SHP77 treated with DMSO at 0.1 percent for 48 hours (cell line): Measurements from ENCODE around the gene GNG8.
A peak's percentile ranks its signal among the peaks of the same experiment; 100 is the strongest.

Source experiments
- DNase-seq: peaks from one replicate; lab custom pipeline; 2025; lab: John Stamatoyannopoulos, UW

The GNG8 gene

DNA sequence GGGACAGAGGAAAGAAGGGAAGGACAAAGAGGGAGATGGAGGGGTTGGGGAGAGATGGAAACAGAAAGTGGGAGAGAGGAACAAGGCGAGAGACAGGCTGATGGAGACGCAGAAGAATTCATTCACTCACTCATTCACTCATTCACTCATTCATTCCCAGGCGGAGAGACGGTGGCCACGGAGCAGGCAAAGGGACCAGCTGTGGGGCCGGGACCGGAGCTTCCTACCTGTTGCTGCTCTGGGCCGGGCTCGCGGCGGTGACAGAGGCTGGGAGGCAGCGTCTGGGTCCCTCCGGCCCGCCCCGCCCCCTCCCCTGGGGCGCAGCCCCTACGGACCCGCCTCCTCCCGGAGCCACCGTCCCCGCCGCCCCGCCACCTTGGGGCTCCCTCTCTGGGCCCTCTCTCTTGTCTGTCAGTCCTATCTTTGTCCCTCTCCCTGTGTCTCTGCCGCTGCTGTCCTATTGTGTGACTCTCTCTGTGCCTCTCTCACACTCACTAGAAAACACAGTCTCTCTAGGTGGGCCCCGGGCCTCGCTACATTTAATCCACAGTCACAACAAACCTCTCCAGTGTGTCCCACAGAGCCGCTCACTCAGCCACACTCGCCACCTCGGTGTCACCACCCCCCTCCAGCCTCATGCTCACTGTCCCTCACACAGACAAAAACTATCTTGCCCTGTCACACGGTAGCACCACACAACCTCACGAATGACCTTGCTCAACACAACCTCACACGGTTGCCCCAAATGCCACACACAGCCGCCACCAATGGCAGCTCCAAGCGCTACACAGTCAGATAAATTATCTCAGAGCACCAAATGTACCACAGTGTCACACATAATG lies at the start of gene GNG8:
Gene GNG8, minus strand, starts transcription at position 283 of the 842 bp plus-strand sequence. CDS start 1,520 bp downstream, outside the sequence.
- no peak for DNase-seq

- DNase-seq = no peak
Observed at GRCh38 chr19:46685189-46685588, 49.2 kb upstream of the GNG8 start.

GRCh38 chr19:46678110-46678732 lies 42.2 kb upstream of the GNG8 start:
- DNase-seq = no peak

DNA sequence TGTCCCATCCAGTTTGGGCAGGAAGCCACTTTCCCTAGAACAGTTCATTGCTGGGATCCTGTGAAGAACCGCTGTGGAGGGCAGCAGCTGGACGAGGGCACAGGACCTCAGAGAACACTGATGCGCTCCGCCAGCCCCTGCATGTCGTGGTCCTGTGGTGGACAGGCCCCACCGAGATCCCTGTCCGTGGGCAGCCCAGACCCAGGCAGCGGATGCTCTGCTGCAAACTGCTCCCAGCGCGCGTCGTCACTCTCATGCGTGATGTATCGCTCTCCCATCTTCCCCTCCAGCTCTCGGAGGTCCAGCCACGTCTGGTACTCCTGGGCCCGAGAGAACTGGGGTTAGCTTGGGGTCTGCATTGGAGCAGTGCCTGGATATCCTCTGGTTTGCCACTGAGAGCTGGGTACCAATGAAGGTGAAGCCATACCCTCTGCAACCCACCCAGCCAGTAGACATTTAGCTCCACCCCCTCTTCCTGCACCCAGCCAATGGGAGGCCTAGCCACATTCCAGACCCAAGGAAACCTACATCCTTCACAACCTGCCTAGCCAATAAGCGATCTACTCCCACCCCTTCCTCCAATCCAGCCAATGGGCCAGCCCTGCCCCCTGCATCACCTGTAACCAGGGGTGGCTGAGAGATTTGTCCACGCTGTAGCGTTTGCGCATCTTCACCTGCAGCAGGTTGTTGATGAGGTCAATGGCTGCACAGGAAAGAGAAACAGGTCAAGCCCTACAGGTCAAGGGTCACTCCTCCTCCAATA lies 38.6 kb upstream of the GNG8 start:
- no peak for DNase-seq

DNA sequence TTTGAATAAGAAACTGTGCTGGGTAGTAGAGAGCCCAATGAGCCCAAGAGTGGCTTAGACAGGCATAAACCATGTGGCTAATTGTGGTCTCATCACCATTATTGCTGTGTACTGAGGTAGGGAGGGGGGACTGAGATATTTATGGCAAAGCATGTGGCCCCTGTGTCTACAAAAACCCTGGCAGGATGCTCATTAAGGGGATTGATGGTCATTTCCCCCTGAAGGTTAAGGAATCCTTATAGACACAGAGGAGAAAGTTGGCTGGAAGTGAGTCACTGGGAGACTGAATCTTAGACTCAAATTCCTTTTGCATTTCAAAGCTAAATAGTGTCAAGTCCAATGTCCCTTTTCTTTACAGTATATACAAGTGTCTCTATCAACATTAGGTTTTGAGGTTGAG lies 34.8 kb upstream of the GNG8 start:
- no peak for DNase-seq

DNA sequence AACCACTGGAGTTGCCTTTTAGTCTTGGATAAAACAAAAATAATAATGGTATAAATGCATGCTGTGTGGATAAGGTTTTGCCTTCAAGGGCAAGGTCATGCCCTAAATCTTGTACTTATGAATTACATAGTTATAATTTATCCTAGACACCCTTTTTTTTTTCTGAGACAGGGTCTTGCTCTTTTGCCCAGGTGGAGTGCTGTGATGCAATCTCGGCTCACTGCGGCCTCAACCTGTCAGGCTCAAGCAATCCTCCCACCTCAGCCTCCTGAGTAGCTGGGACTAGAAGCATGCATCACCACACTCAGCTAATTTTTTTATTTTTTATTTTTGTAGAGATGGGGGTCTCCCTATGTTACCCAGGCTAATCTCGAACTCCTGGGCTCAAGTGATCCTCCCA lies 32.7 kb upstream of the GNG8 start:
- DNase-seq = no peak

DNA sequence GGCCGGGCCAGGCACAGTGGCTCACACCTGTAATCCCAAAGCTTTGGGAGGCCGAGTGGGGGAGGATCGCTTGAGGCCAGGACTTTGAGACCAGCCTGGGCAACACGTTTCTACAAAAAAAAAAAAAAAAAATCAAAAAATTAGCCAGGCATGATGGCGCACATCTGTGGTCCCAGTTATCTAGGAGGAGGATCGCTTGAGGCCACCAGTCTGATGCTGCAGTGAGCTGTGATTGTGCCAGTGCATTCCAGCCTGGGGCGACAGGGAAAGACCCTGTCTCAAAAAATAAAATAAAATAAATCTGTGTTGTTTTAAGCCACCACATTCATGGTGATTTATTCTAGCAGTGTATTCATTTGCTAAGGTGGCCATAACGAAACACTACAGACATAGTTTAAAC lies 29.1 kb upstream of the GNG8 start:
- DNase-seq = no peak

DNA sequence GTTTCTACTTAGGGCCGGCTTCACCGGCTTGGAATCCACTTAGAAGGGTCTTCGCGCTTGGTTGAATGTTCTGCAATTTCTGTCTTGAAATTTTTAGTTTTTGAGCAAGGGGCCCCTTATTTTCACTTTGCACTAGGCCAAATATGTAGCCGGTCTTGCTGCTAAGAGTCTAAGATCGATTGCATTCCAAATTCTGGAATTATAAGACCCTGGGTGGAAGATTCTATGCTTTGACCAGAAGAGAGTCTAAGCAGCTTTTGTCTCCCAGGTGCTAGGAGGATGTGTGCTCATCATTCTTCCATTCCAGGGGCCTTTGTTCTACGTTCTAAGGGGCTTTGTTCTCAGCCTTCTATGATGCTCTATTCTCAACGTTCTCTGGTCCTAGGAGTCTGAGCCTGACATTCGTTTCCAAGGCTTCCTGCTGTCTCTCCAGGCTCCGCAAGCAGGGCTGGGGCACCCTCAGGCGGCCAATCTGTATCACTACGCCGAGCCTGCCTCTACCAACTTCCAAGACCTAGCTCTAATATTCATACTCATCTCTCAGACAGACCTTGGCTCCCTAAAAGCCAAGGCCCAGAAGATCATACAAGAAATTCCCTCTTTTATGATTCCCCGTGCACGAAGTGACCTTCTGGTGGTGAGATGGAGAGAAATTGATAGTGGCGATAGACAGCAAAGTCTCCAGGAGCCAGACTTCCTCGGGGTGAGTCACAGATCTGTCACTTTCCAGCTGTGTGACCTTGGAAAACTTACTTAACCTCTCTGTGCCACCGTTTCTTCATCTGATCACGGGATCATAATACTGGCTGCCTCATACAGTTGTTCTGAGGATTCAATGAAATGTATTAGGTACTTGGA lies 26.0 kb upstream of the GNG8 start:
- peak; percentile 58 for DNase-seq

GRCh38 chr19:46661020-46661731 lies 25.2 kb upstream of the GNG8 start, which contains the start of gene DACT3:
Gene DACT3 (minus strand): TSS chr19:46661182. CDS start chr19:46661064, 118 bp downstream.
- peak; percentile 99 for DNase-seq

GRCh38 chr19:46660551-46661019 lies 24.6 kb upstream of the GNG8 start:
- DNase-seq = no peak

- no peak for DNase-seq
Observed at GRCh38 chr19:46660008-46660517, 24.1 kb upstream of the GNG8 start.

- no peak for DNase-seq
Observed at GRCh38 chr19:46659151-46660007, 23.4 kb upstream of the GNG8 start.

- DNase-seq = no peak
Observed at GRCh38 chr19:46656541-46656940, 20.5 kb upstream of the GNG8 start.

- DNase-seq = no peak
Observed at GRCh38 chr19:46654621-46655152, 18.7 kb upstream of the GNG8 start.

DNA sequence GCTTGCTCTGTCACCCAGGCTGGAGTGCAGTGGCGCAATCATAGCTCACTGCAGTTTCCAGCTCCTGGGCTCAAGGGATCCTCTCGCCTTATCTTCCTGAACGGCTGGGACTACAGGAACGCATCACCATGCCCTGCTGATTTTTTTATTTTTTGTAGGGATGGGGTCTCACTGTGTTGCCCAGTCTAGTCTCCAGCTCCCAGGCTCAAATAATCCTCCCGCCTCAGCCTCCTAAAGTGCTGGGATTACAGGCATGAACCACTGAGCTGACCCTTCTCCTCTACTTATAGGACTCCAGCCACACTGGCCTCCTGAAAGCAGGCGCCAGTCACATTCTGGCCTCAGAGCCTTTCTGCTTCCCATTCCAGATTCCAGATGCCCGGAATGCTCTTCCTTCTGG lies 14.4 kb upstream of the GNG8 start:
- no peak for DNase-seq

DNA sequence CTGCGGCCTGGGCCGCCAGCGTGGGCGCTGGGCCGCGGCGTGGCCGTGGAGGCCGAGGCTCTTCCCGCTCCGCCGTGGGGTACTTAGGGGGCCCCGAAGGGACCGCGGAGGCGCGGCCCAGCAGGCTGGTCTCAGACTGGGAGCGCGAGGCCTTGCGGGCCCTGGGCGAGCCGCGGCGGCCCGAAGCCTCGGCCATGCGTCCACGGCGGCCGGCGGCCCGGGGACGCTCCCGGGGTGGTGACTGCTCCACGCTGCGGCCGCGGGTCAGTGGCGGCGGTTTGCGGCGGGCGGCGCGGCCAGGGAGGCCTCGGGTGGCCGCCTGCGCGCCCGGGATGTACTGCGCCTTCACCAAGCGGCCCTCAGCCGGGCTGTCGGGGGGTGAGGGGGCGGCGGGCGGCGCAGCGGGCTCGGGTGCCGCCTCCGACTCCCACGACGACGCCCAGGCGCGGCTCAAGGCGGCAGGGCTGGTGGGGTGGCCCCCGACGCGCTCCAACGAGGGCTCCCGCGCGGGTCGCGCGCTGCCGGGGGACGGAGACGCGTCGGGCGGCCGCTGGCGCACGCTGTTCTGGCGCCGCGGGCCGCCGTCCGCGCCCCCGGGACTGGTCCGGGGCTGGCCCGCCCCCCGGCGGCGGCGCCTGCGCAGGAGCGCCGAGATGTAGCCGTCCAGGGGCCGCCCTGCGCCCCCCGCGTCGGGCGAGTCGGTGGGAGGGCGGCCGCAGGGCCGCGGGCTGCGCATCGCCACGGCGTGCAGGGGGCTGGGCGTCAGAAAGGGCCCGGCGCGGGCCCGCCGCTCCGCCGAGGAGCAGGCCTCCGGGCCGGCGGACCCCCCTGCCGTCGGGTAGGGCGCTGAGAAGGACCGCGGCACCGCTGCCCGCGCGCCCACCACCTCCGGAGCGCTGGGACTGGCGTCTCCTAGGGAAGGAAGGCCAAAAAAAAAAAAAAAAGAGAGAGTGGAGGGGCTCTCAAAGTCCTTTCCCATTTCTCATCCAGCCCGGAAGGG lies 13.3 kb upstream of the GNG8 start:
- DNase-seq = no peak

DNA sequence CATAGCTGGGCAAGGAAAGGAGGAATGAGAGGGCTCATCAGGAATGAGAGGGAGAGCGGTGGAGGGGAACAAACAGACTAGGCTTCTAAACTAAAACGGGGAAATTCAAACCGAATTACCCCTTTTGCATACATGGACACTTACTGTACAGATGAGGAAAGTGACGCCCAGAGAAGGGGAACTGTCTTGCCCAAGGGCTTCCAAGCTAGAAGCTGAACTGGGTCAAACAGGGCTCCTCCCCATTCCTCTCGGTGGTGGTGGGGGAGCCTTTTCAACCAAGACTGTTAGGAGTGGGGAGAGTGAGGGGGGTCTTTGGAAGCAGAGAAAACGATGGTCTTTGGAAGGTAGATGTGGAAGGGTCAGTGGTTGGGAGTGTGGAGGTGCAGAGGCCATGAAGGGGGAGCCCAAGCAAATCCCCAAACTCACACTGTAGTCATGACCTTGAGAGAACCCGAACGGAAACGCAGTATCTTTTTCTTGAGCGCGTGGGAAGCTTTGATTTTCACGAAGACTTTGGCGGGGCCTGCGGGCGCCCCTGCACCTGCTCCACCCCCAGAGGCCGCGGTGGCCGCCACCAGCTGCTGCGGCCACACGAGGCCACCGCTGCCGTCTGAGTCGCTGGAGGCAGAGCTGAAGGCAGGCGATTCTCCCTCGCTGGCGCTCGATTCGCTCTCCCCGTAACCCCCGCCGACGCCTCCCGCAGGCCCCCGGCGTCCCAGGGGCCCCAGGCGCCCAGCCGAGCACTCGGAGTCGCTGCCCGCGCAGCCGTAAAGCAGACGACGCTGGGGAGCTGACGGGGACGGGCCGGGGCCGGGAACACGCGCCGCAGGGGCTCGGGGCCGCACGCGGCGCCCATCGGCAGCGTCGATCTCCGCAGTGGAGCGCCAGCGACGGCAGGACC lies 12.3 kb upstream of the GNG8 start:
- no peak for DNase-seq
